GM23248 (cell line): ENCODE measurements around the gene LATS2. TPM values are rescaled to one million over a fixed set of nuclear protein-coding genes. Genes with fewer than 3 reads are reported as not detected.

Experiments used
- DNase-seq: peaks from one replicate; pipeline ENCODE4 v3.0.0-alpha.2; 2015
- H2AFZ ChIP-seq: fragments of 200-600 bp; sonication (generic); 2 replicates; pipeline ENCODE4 v1.6.1; 2016; ENCODE audit warnings: antibody characterized with exemption
- H3F3A ChIP-seq: fragments of 200-600 bp; sonication (generic); 2 replicates; pipeline ENCODE4 v1.6.1; 2016; ENCODE audit warnings: mild to moderate bottlenecking, antibody characterized with exemption, mixed run types; ENCODE audit not compliant: insufficient read depth
- H3K27ac ChIP-seq: fragments of 200-600 bp; sonication (generic); 2 replicates; pipeline ENCODE4 v1.5.1; 2016; ENCODE audit warnings: mild to moderate bottlenecking
- H3K27me3 ChIP-seq: fragments of 200-600 bp; sonication (generic); replicated peaks from 2 replicates; pipeline ENCODE4 v1.6.1; 2016; ENCODE audit warnings: mild to moderate bottlenecking; ENCODE audit not compliant: insufficient read depth
- H3K36me3 ChIP-seq: fragments of 200-600 bp; sonication (generic); 2 replicates; pipeline ENCODE4 v1.6.1; 2016; ENCODE audit warnings: low read depth, mild to moderate bottlenecking
- H3K4me1 ChIP-seq: fragments of 200-600 bp; sonication (generic); 2 replicates; pipeline ENCODE4 v1.6.1; 2016; ENCODE audit warnings: mild to moderate bottlenecking; ENCODE audit not compliant: insufficient read depth
- H3K4me2 ChIP-seq: fragments of 200-600 bp; sonication (generic); one replicate; pipeline ENCODE4 v1.6.1; 2016; ENCODE audit warnings: mild to moderate bottlenecking; ENCODE audit not compliant: unreplicated experiment
- H3K4me3 ChIP-seq: fragments of 200-600 bp; sonication (generic); 2 replicates; pipeline ENCODE4 v1.5.1; 2016; ENCODE audit warnings: mild to moderate bottlenecking
- H3K79me2 ChIP-seq: fragments of 200-600 bp; sonication (generic); 2 replicates; pipeline ENCODE4 v1.6.1; 2016; ENCODE audit warnings: mild to moderate bottlenecking; ENCODE audit not compliant: insufficient read depth
- H3K9ac ChIP-seq: fragments of 200-600 bp; sonication (generic); 2 replicates; pipeline ENCODE4 v1.6.1; 2016; ENCODE audit warnings: mild to moderate bottlenecking
- H3K9me2 ChIP-seq: fragments of 200-600 bp; sonication (generic); 2 replicates; pipeline ENCODE4 v1.6.1; 2016; ENCODE audit warnings: mixed run types, mild to moderate bottlenecking, moderate library complexity; ENCODE audit not compliant: insufficient read depth
- H3K9me3 ChIP-seq: fragments of 200-600 bp; sonication (generic); one replicate; pipeline ENCODE4 v1.6.1; 2017; ENCODE audit warnings: low read depth
- H4K20me1 ChIP-seq: fragments of 200-600 bp; sonication (generic); 2 replicates; pipeline ENCODE4 v1.6.0; 2016; ENCODE audit not compliant: insufficient read depth
- EZH2 ChIP-seq: fragments of 200-600 bp; sonication (generic); IDR thresholded peaks from 2 replicates; pipeline ENCODE4 v1.6.1; 2018; ENCODE audit warnings: antibody characterized with exemption, mild to moderate bottlenecking; ENCODE audit not compliant: insufficient read depth, poor library complexity, severe bottlenecking
- EZH2phosphoT487 ChIP-seq: fragments of 200-600 bp; sonication (generic); IDR thresholded peaks from 2 replicates; pipeline ENCODE4 v1.6.1; 2018; ENCODE audit warnings: antibody characterized with exemption, moderate library complexity, mild to moderate bottlenecking, low read depth; ENCODE audit not compliant: insufficient read depth
- WGBS, 2 experiments: methylation state at CpG; one replicate each; pipeline ENCODE4 v1.1.6; 2015 to 2017; ENCODE audit warnings: low lambda C conversion rate in 2 of 2, low coverage in 1 of 2; ENCODE audit errors: missing lambda C conversion rate in 2 of 2; 5-methylcytosine and 5-hydroxymethylcytosine counted together
- in situ Hi-C: fragments of 300-500 bp; cut with MboI; formaldehyde crosslinking; loops from 2 replicates; pipeline ENCODE4 v1.15.0; 2020
- polyA plus RNA-seq: library from polyadenylated mRNA; unstranded; fragments of >200 nt; fragmentation: Nextera tagmentation; extraction: Ambion mirVana; gene quantifications from 2 replicates; pipeline ENCODE4 v1.2.1, GENCODE V29; 2016
- total RNA-seq: library from RNA; depleted of rRNA; stranded (reverse); fragments of >200 nt; shearing (Covaris generic); gene quantifications from 2 replicates; pipeline ENCODE4 v1.2.3, GENCODE V29; 2014

LATS2 gene
- total and polyA plus RNA-seq, 2 experiments from 2014 or later: 11.8 to 23.0 TPM

DNA sequence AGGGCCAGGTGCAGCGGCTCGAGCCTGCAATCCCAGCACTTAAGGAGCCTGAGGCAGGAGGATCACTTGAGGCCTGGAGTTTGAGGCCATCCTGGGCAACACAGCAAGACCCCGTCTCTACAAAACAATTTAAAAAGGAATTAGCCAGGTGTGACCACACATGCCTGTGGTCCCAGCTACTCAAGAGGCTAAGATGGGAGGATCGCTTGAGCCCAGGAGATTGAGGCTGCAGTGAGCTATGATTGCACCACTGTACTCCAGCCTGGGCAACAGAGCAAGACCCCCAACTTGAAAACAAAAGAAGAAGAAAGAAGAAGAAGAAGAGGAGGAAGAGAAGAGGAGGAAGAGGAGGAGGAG, 47.7 kb downstream of the LATS2 start:
- peak overlapping the region; percentile 96 for H3K27ac ChIP-seq
- H3K36me3 ChIP-seq: no peaks in the 10 kb centered on the region
- TF ChIP-seq EZH2phosphoT487: no peak
- no peak for TF ChIP-seq EZH2
- no peak for DNase-seq
- H3K4me1 ChIP-seq: peaks cover 86% of the 10 kb centered on the region
- no peaks in the 10 kb centered on the region for H3K9me3 ChIP-seq
- H3K27me3 ChIP-seq: no peaks in the 10 kb centered on the region
- peak overlapping the region; percentile 68; the same call in 1 of the 2 replicates for H3K9ac ChIP-seq
- peaks cover 95% of the 10 kb centered on the region for H3F3A ChIP-seq
- H3K4me3 ChIP-seq: no peak overlapping the region
- H3K79me2 ChIP-seq: peaks cover 91% of the 10 kb centered on the region
- no peak overlapping the region for H2AFZ ChIP-seq
- 75 to 82% methylated on average over 4 of the region's 4 CpGs for WGBS, 2 experiments
- in situ Hi-C loops: no loop called here
- peak overlapping the region; percentile 29 for H3K4me2 ChIP-seq
- H3K9me2 ChIP-seq: no peaks in the 10 kb centered on the region
- peaks cover 11% of the 10 kb centered on the region; the same call in 1 of the 2 replicates for H4K20me1 ChIP-seq

- DNase-seq: peak; percentile 53
- Histone ChIP-seq H3K9me3 (no peaks in the 10 kb centered on the region), H3K4me2 (peak overlapping the region; percentile 29), H3K9me2 (no peaks in the 10 kb centered on the region), H3K27ac (peak overlapping the region; percentile 96), H3K9ac (no peak overlapping the region), H4K20me1 (peaks cover 11% of the 10 kb centered on the region; the same call in 1 of the 2 replicates), H3K27me3 (no peaks in the 10 kb centered on the region), H3K4me3 (no peak overlapping the region), H3K4me1 (peaks cover 82% of the 10 kb centered on the region), H3K79me2 (peaks cover 91% of the 10 kb centered on the region), H2AFZ (no peak overlapping the region), H3F3A (peaks cover 92% of the 10 kb centered on the region), H3K36me3 (no peaks in the 10 kb centered on the region)
- 44 to 45% methylated on average over 5 of the region's 5 CpGs for WGBS, 2 experiments
- TF ChIP-seq EZH2phosphoT487 (no peak), EZH2 (no peak)
- in situ Hi-C loops: no loop called here
Measured at GRCh38 chr13:21012841-21013681, 48.3 kb downstream of the LATS2 start.

DNA sequence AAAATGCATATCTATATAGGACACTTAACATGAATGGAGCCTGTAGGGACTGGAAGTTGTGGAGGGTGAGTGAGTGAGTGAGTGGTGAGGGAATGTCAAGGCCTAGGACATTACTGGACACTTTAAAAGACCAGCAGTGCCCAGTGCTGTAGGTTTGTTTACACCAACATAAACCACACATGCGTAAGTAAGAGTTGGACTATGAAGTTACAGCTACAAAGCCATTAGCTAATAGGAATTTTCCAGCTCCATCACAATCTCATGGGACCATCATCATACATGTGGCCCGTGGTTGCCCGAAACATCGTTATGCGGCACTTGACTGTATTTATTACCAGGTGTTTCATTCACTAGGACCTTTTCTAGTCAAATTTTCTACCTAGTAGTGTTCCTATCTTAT, 49.2 kb downstream of the LATS2 start:
- in situ Hi-C loops: no loop called here
- Histone ChIP-seq H2AFZ (no peak overlapping the region), H3K36me3 (no peaks in the 10 kb centered on the region), H3K27ac (peak overlapping the region; percentile 96), H4K20me1 (peaks cover 11% of the 10 kb centered on the region; the same call in 1 of the 2 replicates), H3K9me2 (no peaks in the 10 kb centered on the region), H3K79me2 (peaks cover 90% of the 10 kb centered on the region), H3K4me3 (no peak overlapping the region), H3K4me1 (peaks cover 74% of the 10 kb centered on the region), H3F3A (peaks cover 84% of the 10 kb centered on the region), H3K9me3 (no peaks in the 10 kb centered on the region), H3K4me2 (no peak overlapping the region), H3K27me3 (no peaks in the 10 kb centered on the region), H3K9ac (no peak overlapping the region)
- TF ChIP-seq EZH2 (no peak), EZH2phosphoT487 (no peak)
- 68 to 72% methylated on average over 5 of the region's 5 CpGs for WGBS, 2 experiments
- DNase-seq: no peak

GRCh38 chr13:21011378-21011777, 50.0 kb downstream of the LATS2 start:
- H3K4me2 ChIP-seq: no peak overlapping the region
- in situ Hi-C loops: no loop called here

More at GRCh38 chr13:21011378-21011777, 50.0 kb downstream of the LATS2 start:
- Histone ChIP-seq H3K79me2 (peaks cover 95% of the 10 kb centered on the region), H3K4me1 (peaks cover 66% of the 10 kb centered on the region), H3K9me2 (no peaks in the 10 kb centered on the region), H3K4me3 (no peak overlapping the region), H3K27me3 (no peaks in the 10 kb centered on the region), H4K20me1 (peaks cover 11% of the 10 kb centered on the region; the same call in 1 of the 2 replicates), H2AFZ (no peak overlapping the region), H3K9ac (no peak overlapping the region), H3F3A (peaks cover 75% of the 10 kb centered on the region), H3K27ac (peak overlapping the region; percentile 96), H3K36me3 (no peaks in the 10 kb centered on the region), H3K9me3 (no peaks in the 10 kb centered on the region)
- DNase-seq: no peak
- TF ChIP-seq EZH2: no peak
- TF ChIP-seq EZH2phosphoT487: no peak
